Aorta (tissue), 5 donors: ENCODE data around the gene NKIRAS1. TPM values are rescaled to one million over a fixed set of nuclear protein-coding genes. Genes with fewer than 3 reads are reported as not detected.
"Not testable (repeated sequence)": the region's sequence is repeated elsewhere in the genome, so short reads cannot be mapped to it uniquely, and the experiment has no call there.

Source experiments
- ATAC-seq: fragments of 200-7000 bp; cut with Tn5 transposase; one replicate; pipeline ENCODE4 v1.9.1; 2022; ENCODE audit warnings: moderate library complexity; ENCODE audit not compliant: low FRiP score
- DNase-seq, 2 donors: peaks; one replicate each; pipeline ENCODE4 v3.0.0-alpha.2; 2020
- H3K27ac ChIP-seq, 2 donors: one replicate each; pipeline ENCODE4 v1.5.1; 2013; ENCODE audit warnings: low read length in 2 of 2, mild to moderate bottlenecking in 2 of 2, moderate library complexity in 2 of 2, control low read depth in 1 of 2, inconsistent platforms in 1 of 2, low read depth in 1 of 2
- H3K27me3 ChIP-seq, 2 donors: one replicate each; pipeline ENCODE4 v1.6.1; 2013; ENCODE audit warnings: control low read depth in 1 of 2, low read length in 1 of 2, mild to moderate bottlenecking in 1 of 2, moderate library complexity in 1 of 2; ENCODE audit not compliant: insufficient read depth in 2 of 2, control insufficient read depth in 1 of 2
- H3K36me3 ChIP-seq, 2 donors: one replicate each; pipeline ENCODE4 v1.6.1; 2013; ENCODE audit warnings: control low read depth in 1 of 2, low read length in 1 of 2, mild to moderate bottlenecking in 1 of 2; ENCODE audit not compliant: insufficient read depth in 2 of 2, control insufficient read depth in 1 of 2
- H3K4me1 ChIP-seq, 2 donors: one replicate each; pipeline ENCODE4 v1.6.1; 2013; ENCODE audit warnings: low read length in 2 of 2, control low read depth in 1 of 2, mild to moderate bottlenecking in 1 of 2, moderate library complexity in 1 of 2; ENCODE audit not compliant: insufficient read depth in 2 of 2, control insufficient read depth in 1 of 2
- H3K4me3 ChIP-seq, 2 donors: one replicate each; pipeline ENCODE4 v1.5.1; 2013; ENCODE audit warnings: low read length in 2 of 2, control low read depth in 1 of 2, mild to moderate bottlenecking in 1 of 2
- H3K9me3 ChIP-seq: one replicate; pipeline ENCODE4 v1.6.1; 2013; ENCODE audit warnings: mild to moderate bottlenecking, low read length; ENCODE audit not compliant: control insufficient read depth
- WGBS, 2 donors: extraction: QIAGEN DNeasy Blood & Tissue Kit; methylation state at CpG; one replicate each; pipeline ENCODE4 v1.1.7; 2013; 5-methylcytosine and 5-hydroxymethylcytosine counted together
- intact Hi-C, 2 donors: fragments of 100-400 bp; cut with DNase I; formaldehyde crosslinking; loops; one replicate each; pipeline versions ENCODE4 v1.14.2 to v1.15.0; 2022
- polyA plus RNA-seq, 2 donors: library from polyadenylated mRNA; stranded (reverse); fragments of 200-250 nt; gene quantifications; one replicate each; pipeline ENCODE4 v1.2.3, GENCODE V29; 2013
- total RNA-seq, 2 donors: library from RNA; stranded (reverse); fragmentation: NEBNext Ultra II Directional; extraction: Animal tissue kit (Norgen Biotek cat#: 25700); gene quantifications; one replicate each; pipeline ENCODE4 v1.2.1, GENCODE V29; 2021
- donor health status: healthy with polysubstance abuse.
- donor health status: Bipolar disorder and iron deficiency.
- donor health status: DM: no; HTN: no; CAD: no.
- donor health status: DM: no; HTN: no; CAD: no.
- donor health status: DM: yes; HTN: yes; CAD: no.

NKIRAS1 gene
- total and polyA plus RNA-seq, 4 donors: 10.9 to 17.8 (median 13.4) TPM

DNA sequence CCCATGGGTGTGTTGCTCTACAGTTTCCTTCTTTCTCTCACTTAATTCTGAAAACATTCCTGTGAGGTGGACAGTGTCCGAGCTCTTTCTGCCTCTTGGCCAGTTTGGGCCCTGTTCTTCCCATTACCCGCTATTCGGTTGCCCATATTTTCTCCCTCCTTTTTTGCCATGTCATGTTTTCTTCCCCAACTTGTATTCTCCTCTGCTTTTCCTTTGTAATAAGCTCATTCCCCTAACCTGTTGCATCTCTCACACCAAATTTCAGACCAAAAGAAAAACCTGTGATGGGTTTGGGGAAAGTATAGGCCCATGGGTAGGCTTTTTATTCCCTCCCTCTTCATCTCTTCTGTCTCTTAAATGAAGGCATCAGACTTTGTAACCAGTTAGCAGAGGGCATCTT is 30.5 kb downstream of the NKIRAS1 start:
- WGBS, 2 donors: 92 to 93% methylated on average over 3 of the region's 3 CpGs

DNA sequence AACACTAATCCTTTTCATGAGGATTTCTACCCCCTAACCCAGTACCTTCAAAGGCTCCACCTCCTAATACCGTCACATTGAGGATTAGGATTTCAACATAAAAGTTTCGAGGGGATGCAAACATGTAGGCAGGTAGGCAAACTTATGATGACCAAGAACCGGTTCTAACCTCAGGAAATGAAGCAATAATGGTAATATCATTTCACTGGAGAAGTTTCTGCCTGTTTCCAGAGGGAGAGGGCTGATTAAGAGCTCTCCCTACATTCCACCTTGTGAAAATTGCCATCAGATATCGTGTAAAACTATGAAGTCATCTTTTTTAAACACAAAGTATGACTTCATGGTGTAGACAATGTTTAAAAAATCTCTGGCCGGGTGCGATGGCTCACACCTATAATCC is 31.6 kb downstream of the NKIRAS1 start:
- intact Hi-C loops: loop anchor here in 1 of 2 donors (10.0 kb wide), 1 partner anchor 800 kb away; no protein-coding TSS in a partner anchor
- 77 to 80% methylated on average over 6 of the region's 6 CpGs for WGBS, 2 donors

More for the DNA sequence above, 30.5 kb downstream of the NKIRAS1 start:
- no peak for ATAC-seq
- no peak for DNase-seq
- H3K4me1 ChIP-seq: no peaks in the 10 kb centered on the region
- no peak overlapping the region for H3K4me3 ChIP-seq
- H3K27ac ChIP-seq: no peak overlapping the region
- peaks cover 0 to 2% of the 10 kb centered on the region in 2 donors for H3K36me3 ChIP-seq
- H3K9me3 ChIP-seq: no peaks in the 10 kb centered on the region
- intact Hi-C loops: loop anchor here in 1 of 2 donors (10.0 kb wide), 1 partner anchor 798 kb away; no protein-coding TSS in a partner anchor
- no peaks in the 10 kb centered on the region for H3K27me3 ChIP-seq

DNA sequence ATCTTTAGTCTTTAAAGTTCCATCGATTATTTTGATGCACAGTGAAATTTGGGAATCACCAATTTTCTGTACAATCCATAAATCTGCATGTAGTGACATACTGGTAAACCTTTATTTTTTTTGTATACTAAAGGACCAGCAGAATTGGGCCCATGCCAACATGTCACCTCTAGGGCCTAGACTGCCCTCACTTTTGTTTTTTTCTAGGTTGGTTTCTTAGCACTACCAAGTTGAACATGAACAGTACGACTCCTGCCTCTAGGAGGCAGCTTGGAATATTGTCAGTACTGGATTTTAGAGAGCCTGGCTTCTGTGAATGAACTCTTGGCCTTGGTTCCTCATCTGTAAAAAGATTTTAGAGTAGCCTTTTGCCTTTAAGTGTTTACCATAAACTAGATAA is 32.3 kb downstream of the NKIRAS1 start:
- Histone ChIP-seq H3K27ac (no peak overlapping the region), H3K27me3 (no peaks in the 10 kb centered on the region), H3K4me1 (no peaks in the 10 kb centered on the region), H3K4me3 (no peak overlapping the region), H3K36me3 (no peaks in the 10 kb centered on the region), H3K9me3 (no peaks in the 10 kb centered on the region)
- DNase-seq: no peak
- 84 to 88% methylated on average over 2 of the region's 2 CpGs for WGBS, 2 donors
- no peak for ATAC-seq
- intact Hi-C loops: loop anchor here in 1 of 2 donors (10.0 kb wide), 1 partner anchor 800 kb away; no protein-coding TSS in a partner anchor

More for the DNA sequence above, 31.6 kb downstream of the NKIRAS1 start:
- Histone ChIP-seq H3K4me3 (no peak overlapping the region), H3K9me3 (no peaks in the 10 kb centered on the region), H3K27ac (no peak overlapping the region), H3K27me3 (no peaks in the 10 kb centered on the region), H3K36me3 (peaks cover 0 to 2% of the 10 kb centered on the region in 2 donors), H3K4me1 (no peaks in the 10 kb centered on the region)
- DNase-seq: no peak
- no peak for ATAC-seq

DNA sequence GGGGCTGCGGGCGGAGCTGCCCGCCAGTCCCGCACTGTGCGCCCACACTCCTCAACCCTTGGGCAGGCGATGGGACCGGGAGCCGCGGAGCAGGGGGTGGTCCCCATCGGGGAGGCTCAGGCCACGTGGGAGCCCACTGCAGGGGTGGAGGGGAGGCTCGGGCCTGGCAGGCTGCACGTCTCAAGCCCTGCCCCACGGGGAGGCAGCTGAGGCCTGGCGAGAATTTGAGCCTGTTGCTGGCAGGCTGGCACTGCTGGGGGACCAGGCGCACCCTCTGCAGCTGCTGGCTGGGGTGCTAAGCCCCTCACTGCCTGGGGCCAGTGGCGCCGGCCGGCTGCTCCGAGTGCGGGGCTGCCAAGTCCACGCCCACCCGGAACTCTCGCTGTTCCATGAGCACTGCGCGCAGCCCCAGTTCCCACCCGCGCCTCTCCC is 34.3 kb downstream of the NKIRAS1 start:
- 96 to 97% methylated on average over 28 of the region's 28 CpGs for WGBS, 2 donors
- ATAC-seq: no peak

DNA sequence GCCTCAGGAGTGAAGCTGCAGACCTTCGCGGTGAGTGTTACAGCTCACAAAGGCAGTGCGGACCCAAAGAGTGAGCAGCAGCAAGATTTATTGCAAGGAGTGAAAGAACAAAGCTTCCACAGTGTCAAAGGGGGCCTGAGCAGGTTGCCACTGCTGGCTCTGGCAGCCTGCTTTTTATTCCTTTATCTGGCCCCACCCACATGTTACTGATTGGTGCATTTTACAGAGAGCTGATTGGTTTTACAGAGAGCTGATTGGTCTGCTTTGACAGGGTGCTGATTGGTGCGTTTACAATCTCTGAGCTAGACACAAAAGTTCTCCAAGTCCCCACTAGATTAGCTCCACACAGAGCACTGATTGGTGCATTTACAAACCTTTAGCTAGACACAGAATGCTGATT is 34.8 kb downstream of the NKIRAS1 start:
- intact Hi-C loops: loop anchor here in 1 of 2 donors (10.0 kb wide), 1 partner anchor 803 kb away; no protein-coding TSS in a partner anchor
- not testable (repeated sequence) for H3K27ac ChIP-seq, DNase-seq, H3K4me1 ChIP-seq, H3K27me3 ChIP-seq, H3K36me3 ChIP-seq, H3K4me3 ChIP-seq, H3K9me3 ChIP-seq, ATAC-seq
- 86 to 89% methylated on average over 4 of the region's 4 CpGs for WGBS, 2 donors

More for the DNA sequence above, 34.3 kb downstream of the NKIRAS1 start:
- H3K27ac ChIP-seq: no peak overlapping the region
- no peak overlapping the region for H3K4me3 ChIP-seq
- intact Hi-C loops: loop anchor here in 1 of 2 donors (10.0 kb wide), 1 partner anchor 802 kb away; no protein-coding TSS in a partner anchor
- no peaks in the 10 kb centered on the region for H3K27me3 ChIP-seq
- no peak for DNase-seq
- no peaks in the 10 kb centered on the region for H3K9me3 ChIP-seq
- no peaks in the 10 kb centered on the region for H3K36me3 ChIP-seq
- no peaks in the 10 kb centered on the region for H3K4me1 ChIP-seq

DNA sequence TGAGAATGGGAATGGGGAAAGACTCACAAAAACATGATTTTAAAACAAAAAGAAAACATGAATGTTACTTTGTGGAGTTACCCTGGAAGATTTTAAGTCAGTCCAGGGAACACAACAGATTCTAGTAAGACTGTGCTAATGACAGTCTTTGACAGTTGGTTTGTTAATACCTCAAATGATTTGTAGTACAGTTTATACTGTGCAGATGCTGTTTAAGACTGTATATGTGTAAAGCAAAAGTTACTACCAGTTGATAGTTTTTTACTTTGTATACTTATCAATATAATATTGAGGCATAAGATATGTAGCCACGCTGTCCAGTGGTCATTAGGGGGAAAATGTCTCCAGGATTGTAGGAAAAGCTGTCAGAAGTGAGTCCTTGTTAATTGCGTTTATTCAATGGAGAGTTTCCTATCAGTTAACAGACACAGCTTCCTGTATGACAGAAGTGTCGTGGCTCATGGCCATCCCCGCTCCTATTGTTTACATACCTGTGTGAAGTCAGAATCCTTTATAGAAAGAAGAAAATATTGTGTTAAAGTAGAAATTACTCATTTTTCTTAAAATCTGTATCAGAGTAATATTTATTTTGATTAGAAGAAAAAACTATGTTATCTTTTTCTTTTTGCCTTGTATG is 36.0 kb downstream of the NKIRAS1 start:
- H3K4me1 ChIP-seq: no peaks in the 10 kb centered on the region
- intact Hi-C loops: loop anchor here in 1 of 2 donors (10.0 kb wide), 1 partner anchor 804 kb away; no protein-coding TSS in a partner anchor
- H3K4me3 ChIP-seq: no peak overlapping the region
- no peak overlapping the region for H3K27ac ChIP-seq
- H3K27me3 ChIP-seq: no peaks in the 10 kb centered on the region
- DNase-seq (no peak), ATAC-seq (no peak)
- 69 to 73% methylated on average over 4 of the region's 4 CpGs for WGBS, 2 donors
- no peaks in the 10 kb centered on the region for H3K9me3 ChIP-seq
- no peaks in the 10 kb centered on the region for H3K36me3 ChIP-seq

DNA sequence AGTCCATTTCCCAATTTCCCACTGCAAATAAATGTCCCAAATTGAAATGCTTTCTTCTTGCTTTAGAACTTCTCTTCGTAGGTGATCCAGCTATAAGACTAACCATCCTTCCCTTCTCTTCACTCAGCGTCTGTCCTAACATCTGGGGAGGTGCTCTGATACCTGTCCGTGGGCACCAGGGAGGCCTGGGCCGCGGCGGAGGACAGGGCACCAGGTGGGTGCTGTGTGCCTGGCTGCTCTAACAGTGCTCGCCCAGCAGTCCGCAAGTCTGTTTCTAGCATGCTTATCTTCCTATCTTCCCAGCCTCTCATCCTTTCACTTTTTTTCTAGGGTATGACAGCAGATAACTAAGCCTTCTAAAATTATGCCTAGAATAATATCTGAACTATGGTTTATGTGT is 37.3 kb downstream of the NKIRAS1 start:
- Histone ChIP-seq H3K27me3 (no peaks in the 10 kb centered on the region), H3K27ac (no peak overlapping the region), H3K9me3 (no peaks in the 10 kb centered on the region), H3K4me1 (no peaks in the 10 kb centered on the region), H3K4me3 (no peak overlapping the region), H3K36me3 (no peaks in the 10 kb centered on the region)
- intact Hi-C loops: no loop called here
- no peak for DNase-seq
- no peak for ATAC-seq
- WGBS, 2 donors: 96 to 97% methylated on average over 8 of the region's 8 CpGs

DNA sequence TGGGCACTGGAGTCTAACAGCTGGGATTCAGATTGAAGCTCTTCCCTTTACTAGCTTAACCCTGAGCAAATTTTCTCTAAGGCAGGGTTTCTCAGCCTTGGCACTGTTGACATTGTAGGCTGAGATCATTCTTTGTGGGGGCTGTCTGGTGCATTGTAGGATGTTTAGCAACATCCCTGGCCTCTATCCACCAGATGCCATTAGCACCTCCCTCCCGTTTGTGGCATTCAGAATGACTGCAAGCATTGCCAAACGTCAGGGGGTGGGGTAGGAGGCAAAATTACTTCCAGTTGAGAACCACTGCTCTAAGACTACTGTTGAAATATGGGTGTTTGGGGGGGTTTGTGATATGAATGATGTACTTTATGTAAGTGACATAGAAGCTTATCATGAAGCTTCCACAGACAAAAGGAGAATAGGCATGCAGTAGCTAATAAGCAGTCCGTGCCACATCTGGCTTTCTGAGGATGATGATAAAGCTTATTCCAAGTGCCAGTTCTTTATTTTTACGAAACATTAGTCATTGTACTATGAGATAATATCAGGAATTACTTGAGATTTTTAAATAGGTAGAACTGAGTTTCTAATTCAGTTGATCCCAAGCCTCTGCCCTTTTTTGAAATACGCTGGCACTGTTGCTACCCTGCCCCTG is 39.3 kb downstream of the NKIRAS1 start:
- no peaks in the 10 kb centered on the region for H3K4me1 ChIP-seq
- no peak overlapping the region for H3K27ac ChIP-seq
- 23 to 33% methylated on average over 5 of the region's 5 CpGs for WGBS, 2 donors
- no peaks in the 10 kb centered on the region for H3K27me3 ChIP-seq
- intact Hi-C loops: no loop called here
- DNase-seq: no peak
- ATAC-seq: no peak
- H3K4me3 ChIP-seq: no peak overlapping the region
- no peaks in the 10 kb centered on the region for H3K9me3 ChIP-seq
- H3K36me3 ChIP-seq: no peaks in the 10 kb centered on the region
